A549 (cell line): ENCODE measurements around the gene MED6. TPM values are rescaled to one million over a fixed set of nuclear protein-coding genes. Genes with fewer than 3 reads are reported as not detected.
A peak's percentile ranks its signal among the peaks of the same experiment; 100 is the strongest.

ENCODE experiments used
- ATAC-seq, 2 experiments: fragments of 200-7000 bp in 1 of 2; fragments of >200 bp in 1 of 2; cut with Nextera tagmentation in 1 of 2; cut with Tn5 transposase in 1 of 2; 3 replicates each; pipeline versions ENCODE4 v1.8.0 to v1.9.1; 2018 to 2020; ENCODE audit warnings: mild to moderate bottlenecking in 1 of 2, moderate library complexity in 1 of 2
- CTCF ChIA-PET: fragments of 300-600 bp; sonication (Branson Sonifier 250); formaldehyde crosslinking; extraction: SDS; loops from one replicate; lab custom pipeline; 2021; ENCODE audit warnings: antibody characterized with exemption, inconsistent platforms; lab: Yijun Ruan, JAX
- POLR2A ChIA-PET: fragments of 350-600 bp; formaldehyde crosslinking; extraction: SDS; loops from one replicate; lab custom pipeline; 2021; ENCODE audit warnings: antibody characterized with exemption, inconsistent platforms; lab: Yijun Ruan, JAX
- DNase-seq, 2 experiments: peaks; one replicate each; pipeline versions ENCODE4 v3.0.0 to v3.0.0-alpha.2; 2011 to 2016; ENCODE audit warnings: low read depth in 1 of 2, low spot score in 1 of 2
- FAIRE-seq: peaks from 2 replicates; lab custom pipeline; 2011; peaks lifted over from hg19 to GRCh38; lab: Jason Lieb, UNC
- H3K27ac ChIP-seq, 2 experiments: fragments of >200 bp; sonication (Bioruptor Twin); formaldehyde crosslinking; 3 replicates each; pipeline ENCODE4 v1.5.1; 2016 to 2017
- H3K4me1 ChIP-seq: fragments of >200 bp; sonication (Bioruptor Twin); formaldehyde crosslinking; 3 replicates; pipeline ENCODE4 v1.6.1; 2016
- H3K4me2 ChIP-seq: fragments of >200 bp; sonication (Bioruptor Twin); formaldehyde crosslinking; 3 replicates; pipeline ENCODE4 v1.6.1; 2016
- H3K4me3 ChIP-seq: fragments of >200 bp; sonication (Bioruptor Twin); formaldehyde crosslinking; 3 replicates; pipeline ENCODE4 v1.5.1; 2016
- H3K9me3 ChIP-seq: fragments of >200 bp; sonication (Bioruptor Twin); formaldehyde crosslinking; 3 replicates; pipeline ENCODE4 v1.6.1; 2016
- BHLHE40 ChIP-seq: IDR thresholded peaks from 2 replicates; pipeline ENCODE4 v1.6.1; 2012; ENCODE audit warnings: low read depth, low read length, inconsistent platforms
- CBX8 ChIP-seq: fragments of 200-600 bp; sonication (generic); IDR thresholded peaks from 2 replicates; pipeline ENCODE4 v1.6.1; 2016
- EHMT2 ChIP-seq: fragments of 200-600 bp; sonication (generic); IDR thresholded peaks from 2 replicates; pipeline ENCODE4 v1.6.1; 2016; ENCODE audit warnings: antibody characterized with exemption, low read depth, mild to moderate bottlenecking, moderate library complexity
- ESRRA ChIP-seq: fragments of 150-350 bp; IDR thresholded peaks from 2 replicates; pipeline ENCODE4 v1.6.1; 2014; ENCODE audit warnings: mild to moderate bottlenecking, low read length, borderline replicate concordance
- FOSB ChIP-seq: fragments of 250-450 bp; sonication (Bioruptor Pico); IDR thresholded peaks from 2 replicates; pipeline ENCODE4 v1.5.0; 2020; ENCODE audit warnings: mild to moderate bottlenecking, moderate library complexity
- JUN ChIP-seq, 2 experiments: fragments of >200 bp; sonication (Bioruptor Twin); formaldehyde crosslinking; IDR thresholded peaks; 2 replicates in 1 of 2; 3 replicates in 1 of 2; pipeline ENCODE4 v1.6.1; 2016 to 2017
- MAFK ChIP-seq: fragments of 450-650 bp; IDR thresholded peaks from 2 replicates; pipeline ENCODE4 v1.6.1; 2014; ENCODE audit not compliant: partially characterized antibody
- POLR2AphosphoS2 ChIP-seq: conservative IDR thresholded peaks from 2 replicates; pipeline ENCODE4 v1.6.1; 2012; ENCODE audit warnings: low read length, improper control_type of control experiment, inconsistent platforms
- ZSCAN20 ChIP-seq: fragments of 250-450 bp; sonication (Bioruptor Pico); IDR thresholded peaks from 2 replicates; pipeline ENCODE4 v1.8.0; 2022; ENCODE audit warnings: mild to moderate bottlenecking, moderate library complexity
- WGBS: methylation state at CpG from one replicate; pipeline ENCODE4 v1.1.6; 2017; ENCODE audit errors: missing lambda C conversion rate; 5-methylcytosine and 5-hydroxymethylcytosine counted together
- polyA plus RNA-seq, 4 experiments: library from polyadenylated mRNA; depleted of rRNA in 3 of 4; stranded (reverse); fragments of >200 nt; fragmentation: RNase III in 1 of 4; extraction: RNeasy Plus Mini Kit Qiagen cat#74134 plus additional on column Dnase treatment in 1 of 4; gene quantifications; 2 replicates in 3 of 4; 3 replicates in 1 of 4; pipeline ENCODE4 v1.2.3, GENCODE V29; 2011 to 2017
- TF ChIP-seq, protein P1 (sequence below): IDR thresholded peaks from 2 replicates; pipeline ENCODE4 v1.6.1; 2012
- TF ChIP-seq, protein P2 (sequence below): IDR thresholded peaks from 2 replicates; pipeline ENCODE4 v1.6.1; 2012; ENCODE audit warnings: low read depth, borderline replicate concordance
- TF ChIP-seq, protein P3 (sequence below): fragments of 250-450 bp; sonication (Bioruptor Pico); IDR thresholded peaks from 2 replicates; pipeline ENCODE4 v1.5.0; 2020; ENCODE audit warnings: low read depth, mild to moderate bottlenecking, moderate library complexity

MED6 gene
- polyA plus RNA-seq, 2 of the 4 experiments (the other 2 are of a cell fraction) = 47.5 to 85.5 TPM

DNA sequence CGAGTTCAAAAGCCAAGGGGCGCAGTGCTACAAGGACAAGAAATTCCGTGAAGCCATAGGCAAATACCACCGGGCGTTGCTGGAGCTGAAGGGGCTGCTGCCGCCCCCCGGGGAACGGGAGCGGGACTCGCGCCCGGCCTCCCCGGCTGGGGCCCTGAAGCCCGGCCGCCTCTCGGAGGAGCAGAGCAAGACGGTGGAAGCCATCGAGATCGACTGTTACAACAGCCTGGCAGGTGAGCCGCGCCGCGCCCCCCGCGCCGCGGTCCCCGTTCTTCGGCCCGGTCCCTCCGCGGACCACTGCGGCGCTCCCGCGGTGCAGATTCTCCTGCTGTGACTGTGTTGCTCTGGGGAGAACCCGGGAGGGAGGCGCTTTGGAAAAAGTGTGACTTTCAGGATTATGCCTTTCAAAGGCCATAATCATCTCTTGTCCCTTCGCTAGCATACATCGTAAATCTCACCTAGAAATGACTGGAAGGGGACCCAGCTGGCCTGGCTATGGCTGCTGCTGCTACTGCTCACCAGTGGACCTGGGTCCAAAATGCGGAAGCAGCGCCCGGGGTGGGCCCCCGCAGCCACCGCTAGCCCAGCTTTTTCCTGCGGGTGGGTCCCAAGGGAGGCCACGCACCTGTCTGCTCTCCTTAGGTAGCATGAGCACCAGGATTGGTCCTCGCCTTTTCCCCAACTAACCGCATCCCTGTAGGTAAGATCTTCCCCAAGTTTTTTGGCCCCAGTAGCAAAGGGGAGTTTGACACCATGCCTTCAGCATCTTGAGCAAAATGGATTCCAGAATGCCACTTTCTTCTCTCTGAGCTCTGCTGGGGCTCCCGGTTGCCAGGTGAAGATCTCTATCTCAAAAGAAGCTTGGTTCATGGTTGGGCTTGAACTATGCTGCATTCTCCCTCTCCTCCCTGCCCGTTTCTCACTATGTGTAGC lies 42.1 kb upstream of the MED6 start:
- Histone ChIP-seq H3K4me1 (peaks cover 11% of the 10 kb centered on the region; the same call in 1 of the 3 replicates), H3K4me3 (peak overlapping the region; percentile 69), H3K27ac (peak overlapping the region; percentile 70 to 92), H3K9me3 (no peaks in the 10 kb centered on the region), H3K4me2 (peak overlapping the region; percentile 96)
- FAIRE-seq (no peak), ATAC-seq (peak; percentile 9 to 53; a peak in 4 of 6 replicates), DNase-seq (no peak)
- ChIA-PET CTCF (interaction anchor here (0.9 to 2.8 kb wide), 4 partner anchors 36 to 175 kb away, joined by 3 to 13 read pairs (median 3); no protein-coding TSS in a partner anchor), POLR2A (interaction anchor here (0.7 kb wide), 1 partner anchor 41 kb away, joined by 3 read pairs; no protein-coding TSS in a partner anchor)
- no peak for TF ChIP-seq ESRRA
- 46% methylated on average over 35 of the region's 51 CpGs for WGBS

DNA sequence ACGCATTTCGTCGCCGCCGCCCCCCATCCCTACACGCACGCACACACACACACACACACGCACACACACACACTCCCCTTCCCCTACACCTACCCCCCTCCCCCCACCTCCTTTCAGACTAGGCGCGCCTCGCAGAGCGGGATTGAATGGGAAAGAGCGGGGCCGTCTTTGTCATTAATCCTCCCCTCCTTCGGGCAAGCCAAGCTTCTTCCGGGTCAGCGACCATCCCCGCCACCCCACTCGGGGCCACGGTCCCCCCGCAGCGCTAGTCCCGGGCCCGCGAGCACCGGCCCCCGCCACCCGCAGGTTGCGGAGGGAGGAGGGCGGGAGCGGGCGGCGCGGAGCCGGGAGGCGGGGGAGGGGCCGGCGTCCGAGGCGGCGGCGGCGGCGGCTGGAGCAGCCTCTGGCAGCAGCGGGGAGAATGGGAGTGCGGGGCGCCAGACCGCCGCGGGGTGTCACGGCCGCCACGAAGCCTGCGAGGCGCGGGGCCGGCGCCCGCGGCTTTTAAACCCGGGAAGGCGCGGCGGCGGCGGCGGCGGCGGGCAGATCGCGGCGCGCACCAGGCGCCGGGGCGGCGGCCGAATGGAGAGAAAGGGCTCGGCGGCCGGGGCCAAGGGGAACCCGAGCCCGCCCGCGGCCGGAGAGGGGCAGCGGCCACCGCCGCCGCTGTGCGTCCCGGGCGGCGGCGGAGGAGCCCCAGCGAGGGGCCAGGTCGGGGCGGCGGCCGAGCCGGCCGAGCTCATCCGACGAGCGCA lies 41.3 kb upstream of the MED6 start, which contains the start of gene TTC9:
Gene TTC9 (plus strand): TSS at position 369 of the 755 bp plus-strand sequence. CDS start 214 bp downstream, at position 583.
- Histone ChIP-seq H3K4me1 (peaks cover 11% of the 10 kb centered on the region; the same call in 1 of the 3 replicates), H3K4me2 (peak within 1 kb of the TSS; percentile 96), H3K9me3 (no peaks in the 10 kb centered on the region), H3K27ac (peak within 1 kb of the TSS; percentile 70 to 92), H3K4me3 (peak within 1 kb of the TSS; percentile 69)
- peak in 1 of 2 experiments; percentile 52 for DNase-seq
- WGBS = 2% methylated on average over 18 of the region's 105 CpGs
- CTCF ChIA-PET = interaction anchor here (0.9 to 2.8 kb wide), 4 partner anchors 37 to 176 kb away, joined by 3 to 13 read pairs (median 3); no protein-coding TSS in a partner anchor
- no peak for FAIRE-seq
- TF ChIP-seq CBX8 = no peak
- TF ChIP-seq JUN (IDR thresholded peaks at IDR 0.05) = 0 out of 5 replicates have a peak, but pooled peaks of 1 of the 2 experiments have one; percentile 28
- TF ChIP-seq, protein P1, sequence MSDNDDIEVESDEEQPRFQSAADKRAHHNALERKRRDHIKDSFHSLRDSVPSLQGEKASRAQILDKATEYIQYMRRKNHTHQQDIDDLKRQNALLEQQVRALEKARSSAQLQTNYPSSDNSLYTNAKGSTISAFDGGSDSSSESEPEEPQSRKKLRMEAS = peak; percentile 28
- no peak for TF ChIP-seq POLR2AphosphoS2
- TF ChIP-seq, protein P2, sequence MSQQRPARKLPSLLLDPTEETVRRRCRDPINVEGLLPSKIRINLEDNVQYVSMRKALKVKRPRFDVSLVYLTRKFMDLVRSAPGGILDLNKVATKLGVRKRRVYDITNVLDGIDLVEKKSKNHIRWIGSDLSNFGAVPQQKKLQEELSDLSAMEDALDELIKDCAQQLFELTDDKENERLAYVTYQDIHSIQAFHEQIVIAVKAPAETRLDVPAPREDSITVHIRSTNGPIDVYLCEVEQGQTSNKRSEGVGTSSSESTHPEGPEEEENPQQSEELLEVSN = peak; percentile 38; the same call in 1 of the 2 replicates
- TF ChIP-seq EHMT2 = no peak
- TF ChIP-seq, all 56 proteins: peak for 3
- ATAC-seq = peak; percentile 67 to 73
- POLR2A ChIA-PET = interaction anchor here (0.6 to 1.2 kb wide), 3 partner anchors 13 to 875 kb away, joined by 3 to 4 read pairs (median 3); partner anchors contain the start of gene SRSF5

DNA sequence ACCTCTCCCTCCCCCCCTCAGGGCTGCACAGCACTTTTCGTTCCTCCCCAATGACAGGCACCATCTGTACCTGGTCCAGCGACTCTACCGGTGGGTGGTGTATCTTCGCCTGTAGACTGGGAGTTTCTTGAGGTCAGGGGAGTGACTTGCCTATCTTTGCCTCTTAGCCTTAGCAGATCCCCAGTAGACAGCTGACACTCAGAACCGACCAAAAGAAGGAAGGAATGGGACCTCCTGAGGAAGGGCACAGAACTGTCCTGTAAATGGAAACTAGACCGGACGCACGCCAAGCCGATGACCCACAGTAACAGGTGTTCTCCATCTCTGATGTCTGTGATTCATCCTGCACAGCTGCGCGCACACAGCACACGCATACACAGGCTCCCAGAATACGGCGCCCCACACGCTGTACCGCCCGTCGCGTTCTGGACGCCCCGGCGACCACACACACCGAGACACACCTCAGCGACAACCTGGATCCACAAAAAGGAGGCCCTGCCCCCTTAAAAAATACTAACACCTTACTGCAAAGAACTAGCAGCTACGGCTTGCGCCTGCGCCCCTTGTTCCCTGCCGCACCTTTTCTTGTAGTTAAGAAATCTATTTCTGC lies 40.6 kb upstream of the MED6 start:
- FAIRE-seq (no peak), DNase-seq (peak; percentile 47 to 61), ATAC-seq (peak; percentile 86 to 92)
- peak overlapping the region; percentile 70 to 92 for H3K27ac ChIP-seq
- 2% methylated on average over 28 of the region's 28 CpGs for WGBS
- H3K9me3 ChIP-seq = peaks cover 4% of the 10 kb centered on the region
- ChIA-PET CTCF (interaction anchor here (1.7 to 2.8 kb wide), 2 partner anchors 70 to 177 kb away, joined by 3 to 13 read pairs; no protein-coding TSS in a partner anchor), POLR2A (interaction anchor here (0.6 to 1.2 kb wide), 2 partner anchors 14 to 874 kb away, joined by 3 to 4 read pairs; partner anchors contain the start of gene SRSF5)
- TF ChIP-seq BHLHE40 = no peak
- TF ChIP-seq, protein P1 = peak; percentile 39; the same call in 1 of the 2 replicates
- TF ChIP-seq, protein P3, sequence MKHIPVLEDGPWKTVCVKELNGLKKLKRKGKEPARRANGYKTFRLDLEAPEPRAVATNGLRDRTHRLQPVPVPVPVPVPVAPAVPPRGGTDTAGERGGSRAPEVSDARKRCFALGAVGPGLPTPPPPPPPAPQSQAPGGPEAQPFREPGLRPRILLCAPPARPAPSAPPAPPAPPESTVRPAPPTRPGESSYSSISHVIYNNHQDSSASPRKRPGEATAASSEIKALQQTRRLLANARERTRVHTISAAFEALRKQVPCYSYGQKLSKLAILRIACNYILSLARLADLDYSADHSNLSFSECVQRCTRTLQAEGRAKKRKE (CRISPR knock-in tag) = no peak
- TF ChIP-seq MAFK = no peak
- no peak for TF ChIP-seq FOSB (CRISPR knock-in tag)
- no peak for TF ChIP-seq ZSCAN20 (CRISPR knock-in tag)
- H3K4me2 ChIP-seq = peak overlapping the region; percentile 96
- peaks cover 11% of the 10 kb centered on the region; the same call in 1 of the 3 replicates for H3K4me1 ChIP-seq
- peak overlapping the region; percentile 69 for H3K4me3 ChIP-seq
